IPS-15b (cell line): ENCODE results near the gene ABT1.
"Not testable (repeated sequence)": the region's sequence is repeated elsewhere in the genome, so short reads cannot be mapped to it uniquely, and the experiment has no call there.

Experiments
- H3K27me3 ChIP-seq: one replicate; pipeline ENCODE4 v1.6.1; 2013; ENCODE audit warnings: low read length; ENCODE audit not compliant: control insufficient read depth, insufficient read depth
- H3K36me3 ChIP-seq: one replicate; pipeline ENCODE4 v1.6.1; 2013; ENCODE audit warnings: low read length; ENCODE audit not compliant: control insufficient read depth, insufficient read depth
- H3K4me1 ChIP-seq: one replicate; pipeline ENCODE4 v1.6.1; 2013; ENCODE audit warnings: mild to moderate bottlenecking, low read length; ENCODE audit not compliant: control insufficient read depth, insufficient read depth
- H3K4me3 ChIP-seq: one replicate; pipeline ENCODE4 v1.5.1; 2013; ENCODE audit warnings: low read depth, low read length
- H3K9ac ChIP-seq: one replicate; pipeline ENCODE4 v1.6.1; 2013; ENCODE audit warnings: low read depth, mild to moderate bottlenecking, low read length
- H3K9me3 ChIP-seq: one replicate; pipeline ENCODE4 v1.6.1; 2013; ENCODE audit warnings: mild to moderate bottlenecking, low read length; ENCODE audit not compliant: control insufficient read depth, insufficient read depth

ABT1 gene

GRCh38 chr6:26596579-26597388, at the start of gene ABT1:
ABT1 (plus strand) TSS chr6:26596953; CDS start chr6:26596983, 30 bp downstream.
- Histone ChIP-seq H3K4me3 (peak within 1 kb of the TSS; percentile 99), H3K9ac (peak within 1 kb of the TSS; percentile 87), H3K36me3 (peaks cover 12% of the 10 kb centered on the region), H3K27me3 (no peaks in the 10 kb centered on the region), H3K4me1 (peaks cover 5% of the 10 kb centered on the region), H3K9me3 (no peaks in the 10 kb centered on the region)

GRCh38 chr6:26547363-26547762, 49.4 kb upstream of the ABT1 start:
- not testable (repeated sequence) for H3K9ac ChIP-seq, H3K9me3 ChIP-seq, H3K4me1 ChIP-seq, H3K36me3 ChIP-seq, H3K4me3 ChIP-seq, H3K27me3 ChIP-seq

GRCh38 chr6:26550250-26550993, 46.3 kb upstream of the ABT1 start:
- no peaks in the 10 kb centered on the region for H3K27me3 ChIP-seq
- peak overlapping the region; percentile 75 for H3K9ac ChIP-seq
- H3K4me3 ChIP-seq, result peak overlapping the region; percentile 62
- H3K36me3 ChIP-seq, result no peaks in the 10 kb centered on the region
- peaks cover 2% of the 10 kb centered on the region for H3K4me1 ChIP-seq
- no peaks in the 10 kb centered on the region for H3K9me3 ChIP-seq

GRCh38 chr6:26552205-26552604, 44.5 kb upstream of the ABT1 start:
- Histone ChIP-seq H3K4me1 (peaks cover 2% of the 10 kb centered on the region), H3K9me3 (no peaks in the 10 kb centered on the region), H3K9ac (no peak overlapping the region), H3K4me3 (no peak overlapping the region), H3K27me3 (no peaks in the 10 kb centered on the region), H3K36me3 (no peaks in the 10 kb centered on the region)

GRCh38 chr6:26552640-26553188, 44.0 kb upstream of the ABT1 start:
- no peak overlapping the region for H3K9ac ChIP-seq
- no peaks in the 10 kb centered on the region for H3K9me3 ChIP-seq
- H3K36me3 ChIP-seq, result no peaks in the 10 kb centered on the region
- no peaks in the 10 kb centered on the region for H3K27me3 ChIP-seq
- H3K4me1 ChIP-seq, result peaks cover 2% of the 10 kb centered on the region
- H3K4me3 ChIP-seq, result peak overlapping the region; percentile 83

GRCh38 chr6:26553264-26553634, 43.5 kb upstream of the ABT1 start:
- H3K4me3 ChIP-seq, result peak overlapping the region; percentile 83
- H3K9ac ChIP-seq, result no peak overlapping the region
- H3K36me3 ChIP-seq, result no peaks in the 10 kb centered on the region
- H3K4me1 ChIP-seq, result peaks cover 2% of the 10 kb centered on the region
- no peaks in the 10 kb centered on the region for H3K9me3 ChIP-seq
- H3K27me3 ChIP-seq, result no peaks in the 10 kb centered on the region

GRCh38 chr6:26553635-26554446, 42.9 kb upstream of the ABT1 start:
- Histone ChIP-seq H3K36me3 (no peaks in the 10 kb centered on the region), H3K4me1 (peaks cover 2% of the 10 kb centered on the region), H3K9ac (peak overlapping the region; percentile 29), H3K27me3 (no peaks in the 10 kb centered on the region), H3K4me3 (peak overlapping the region; percentile 83), H3K9me3 (no peaks in the 10 kb centered on the region)

- Histone ChIP-seq H3K9me3 (no peaks in the 10 kb centered on the region), H3K36me3 (no peaks in the 10 kb centered on the region), H3K9ac (no peak overlapping the region), H3K4me1 (peaks cover 2% of the 10 kb centered on the region), H3K27me3 (no peaks in the 10 kb centered on the region), H3K4me3 (peak overlapping the region; percentile 83)
Observed at GRCh38 chr6:26554447-26554696, 42.4 kb upstream of the ABT1 start.

- no peak overlapping the region for H3K9ac ChIP-seq
- peaks cover 2% of the 10 kb centered on the region for H3K4me1 ChIP-seq
- peak overlapping the region; percentile 83 for H3K4me3 ChIP-seq
Observed at GRCh38 chr6:26554697-26555504, 41.9 kb upstream of the ABT1 start.

GRCh38 chr6:26555505-26556262, 41.1 kb upstream of the ABT1 start:
- peak overlapping the region; percentile 12 for H3K9ac ChIP-seq
- H3K4me1 ChIP-seq, result peaks cover 2% of the 10 kb centered on the region
- H3K9me3 ChIP-seq, result no peaks in the 10 kb centered on the region
- H3K4me3 ChIP-seq, result peak overlapping the region; percentile 83
- H3K27me3 ChIP-seq, result no peaks in the 10 kb centered on the region
- H3K36me3 ChIP-seq, result no peaks in the 10 kb centered on the region

More at GRCh38 chr6:26554697-26555504, 41.9 kb upstream of the ABT1 start:
- no peaks in the 10 kb centered on the region for H3K27me3 ChIP-seq
- no peaks in the 10 kb centered on the region for H3K9me3 ChIP-seq
- no peaks in the 10 kb centered on the region for H3K36me3 ChIP-seq
